Uterine smooth muscle cell (primary cell): ENCODE data around the gene ARMC10. TPM values are rescaled to one million over a fixed set of nuclear protein-coding genes. Genes with fewer than 3 reads are reported as not detected.

Source experiments
- total RNA-seq: library from RNA; depleted of rRNA; stranded (reverse); fragments of >200 nt; gene quantifications from 2 replicates; pipeline ENCODE4 v1.2.3, GENCODE V29; 2014

The ARMC10 gene
- 36.6 and 51.2 TPM in 2 replicates for total RNA-seq

DNA sequence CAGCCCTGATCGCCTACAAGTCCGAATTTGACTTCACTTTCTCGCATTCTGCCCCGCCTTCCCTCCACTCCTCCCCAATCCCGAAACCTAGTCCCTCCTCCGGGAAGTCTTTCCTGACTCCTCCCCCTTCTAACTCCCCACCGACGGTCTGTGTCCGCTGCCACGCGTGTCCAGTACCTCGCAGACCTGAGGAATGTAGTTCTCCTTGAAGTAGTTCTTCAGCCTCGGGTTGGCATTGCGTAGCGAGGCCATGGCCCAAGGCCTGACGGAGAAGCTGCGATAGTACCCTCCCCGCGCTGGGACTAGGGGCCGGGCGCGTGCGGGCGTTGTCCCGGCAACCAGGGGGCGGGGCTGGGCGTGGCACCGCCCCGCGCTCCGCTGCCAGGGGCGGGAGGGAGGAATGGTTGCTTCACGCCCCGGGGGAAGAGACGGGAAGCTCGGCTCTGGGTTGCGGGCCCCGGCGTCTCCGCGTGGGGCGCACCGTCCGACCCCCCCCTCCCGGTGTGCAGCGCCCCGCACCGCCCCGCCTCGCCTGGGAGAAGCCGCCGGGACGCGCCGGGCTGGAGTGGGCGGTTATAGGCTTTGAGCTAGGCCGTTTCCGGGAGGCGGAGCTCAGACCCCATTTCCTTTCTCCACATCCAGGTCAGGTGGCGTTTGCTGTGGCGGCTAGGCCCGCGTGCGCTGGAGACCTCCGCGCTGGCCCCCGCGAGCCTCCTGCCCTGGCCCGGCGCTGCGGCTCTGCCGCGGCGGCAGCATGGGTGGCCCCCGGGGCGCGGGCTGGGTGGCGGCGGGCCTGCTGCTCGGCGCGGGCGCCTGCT is at the start of gene ARMC10, which contains the start of gene FBXL13:
Gene ARMC10, plus strand, starts transcription at position 622 of the 818 bp plus-strand sequence. Its CDS starts 133 bp downstream, at position 755.
Gene FBXL13, minus strand, starts transcription at position 278 of the 818 bp plus-strand sequence.

Other genes with a start within 250 kb of the ARMC10 start
- gene LRRC17, start 162.1 kb upstream of the ARMC10 start, total RNA-seq: 37.5 and 75.5 TPM in 2 replicates
- gene FBXL13, start 344 bp upstream of the ARMC10 start, total RNA-seq: 1.1 and 1.2 TPM in 2 replicates
- gene NAPEPLD, start 74.0 kb downstream of the ARMC10 start, total RNA-seq: 10.1 and 11.5 TPM in 2 replicates
- 73.2 and 81.3 TPM in 2 replicates for gene PMPCB, start 222.3 kb downstream of the ARMC10 start, total RNA-seq